OCI-LY7 (cell line): ENCODE measurements around the gene BICDL1.

Experiments
- CTCF ChIP-seq: fragments of 200-600 bp; sonication (generic); conservative IDR thresholded peaks from 2 replicates; pipeline ENCODE4 v1.5.1; 2014; ENCODE audit warnings: mild to moderate bottlenecking, antibody characterized with exemption, low read length, moderate library complexity, mixed read lengths
- EZH2phosphoT487 ChIP-seq: fragments of 200-600 bp; sonication (generic); IDR thresholded peaks from 2 replicates; pipeline ENCODE4 v1.6.1; 2018; ENCODE audit warnings: low read depth, borderline replicate concordance, mild to moderate bottlenecking, mixed run types, antibody characterized with exemption, low read length, moderate library complexity, mixed read lengths

GRCh38 chr12:120072472-120073249 lies 83.6 kb downstream of the BICDL1 start:
- TF ChIP-seq CTCF (no peak), EZH2phosphoT487 (no peak)
